GM12891 (cell line): Measurements from ENCODE around the gene TULP1.

Experiments used
- PAX5 ChIP-seq: IDR thresholded peaks from 2 replicates; pipeline ENCODE4 v1.6.1; 2011; ENCODE audit warnings: low read length, moderate library complexity, mild to moderate bottlenecking; ENCODE audit not compliant: insufficient read depth, severe bottlenecking
- POLR2A ChIP-seq: IDR thresholded peaks from 2 replicates; pipeline ENCODE4 v1.6.1; 2011; ENCODE audit warnings: low read depth, low read length, control low read depth
- POLR2AphosphoS5 ChIP-seq: IDR thresholded peaks from 2 replicates; pipeline ENCODE4 v1.6.1; 2011; ENCODE audit warnings: low read depth, low read length, control low read depth
- SPI1 ChIP-seq: IDR thresholded peaks from 2 replicates; pipeline ENCODE4 v1.6.1; 2011; ENCODE audit warnings: low read depth, low read length, control low read depth
- TAF1 ChIP-seq: IDR thresholded peaks from 2 replicates; pipeline ENCODE4 v1.6.1; 2011; ENCODE audit warnings: low read depth, low read length, control low read depth

DNA sequence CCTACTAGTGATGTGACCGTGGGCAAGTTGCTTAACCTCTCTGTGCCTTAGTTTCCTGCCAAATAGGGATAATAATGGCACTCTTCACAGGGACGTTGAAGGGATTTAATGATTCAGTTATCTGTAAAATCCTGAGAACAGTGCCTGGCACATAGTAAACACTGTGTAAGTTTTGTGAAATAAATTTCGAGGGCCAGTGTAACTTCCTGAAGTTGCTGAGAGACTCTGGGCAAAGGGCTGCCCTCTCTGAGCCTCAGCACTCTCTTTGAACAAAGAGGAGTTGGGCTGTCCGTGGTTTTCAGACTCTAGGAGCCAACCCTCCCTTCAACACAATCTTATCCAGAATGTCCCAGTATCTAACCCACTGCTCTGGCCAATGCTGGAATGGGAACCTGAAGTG lies 13.3 kb downstream of the TULP1 start:
- TF ChIP-seq POLR2A (no peak), PAX5 (no peak), POLR2AphosphoS5 (no peak), TAF1 (no peak), SPI1 (no peak)
